GM12874 (cell line): ENCODE measurements around the gene MTAP.

Source experiments
- TF ChIP-seq, protein P1 (sequence below): IDR thresholded peaks from 2 replicates; pipeline ENCODE4 v1.5.1; 2011; ENCODE audit warnings: low read depth, mild to moderate bottlenecking, control low read depth, low read length, moderate library complexity; ENCODE audit not compliant: insufficient read depth

The MTAP gene

DNA sequence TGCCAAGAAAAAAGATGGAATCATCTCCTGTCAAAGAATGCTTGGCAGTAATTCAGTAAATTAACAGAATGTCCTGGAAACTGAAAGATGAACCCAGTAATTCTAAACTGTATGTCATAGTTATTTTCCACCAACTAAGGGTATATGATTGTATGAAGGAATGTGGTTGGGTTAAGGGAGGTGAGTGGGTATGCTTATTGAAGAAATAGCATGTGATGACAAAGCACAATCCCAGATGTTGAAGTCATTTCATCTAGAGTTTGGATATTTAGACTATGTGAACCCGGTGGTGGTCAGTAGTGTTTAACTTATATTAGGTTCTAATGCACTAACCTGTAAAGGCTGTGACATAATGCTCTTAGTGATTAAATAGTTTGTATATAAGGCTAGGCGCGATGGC lies 104.4 kb downstream of the MTAP start:
- TF ChIP-seq, protein P1, sequence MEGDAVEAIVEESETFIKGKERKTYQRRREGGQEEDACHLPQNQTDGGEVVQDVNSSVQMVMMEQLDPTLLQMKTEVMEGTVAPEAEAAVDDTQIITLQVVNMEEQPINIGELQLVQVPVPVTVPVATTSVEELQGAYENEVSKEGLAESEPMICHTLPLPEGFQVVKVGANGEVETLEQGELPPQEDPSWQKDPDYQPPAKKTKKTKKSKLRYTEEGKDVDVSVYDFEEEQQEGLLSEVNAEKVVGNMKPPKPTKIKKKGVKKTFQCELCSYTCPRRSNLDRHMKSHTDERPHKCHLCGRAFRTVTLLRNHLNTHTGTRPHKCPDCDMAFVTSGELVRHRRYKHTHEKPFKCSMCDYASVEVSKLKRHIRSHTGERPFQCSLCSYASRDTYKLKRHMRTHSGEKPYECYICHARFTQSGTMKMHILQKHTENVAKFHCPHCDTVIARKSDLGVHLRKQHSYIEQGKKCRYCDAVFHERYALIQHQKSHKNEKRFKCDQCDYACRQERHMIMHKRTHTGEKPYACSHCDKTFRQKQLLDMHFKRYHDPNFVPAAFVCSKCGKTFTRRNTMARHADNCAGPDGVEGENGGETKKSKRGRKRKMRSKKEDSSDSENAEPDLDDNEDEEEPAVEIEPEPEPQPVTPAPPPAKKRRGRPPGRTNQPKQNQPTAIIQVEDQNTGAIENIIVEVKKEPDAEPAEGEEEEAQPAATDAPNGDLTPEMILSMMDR, result no peak

DNA sequence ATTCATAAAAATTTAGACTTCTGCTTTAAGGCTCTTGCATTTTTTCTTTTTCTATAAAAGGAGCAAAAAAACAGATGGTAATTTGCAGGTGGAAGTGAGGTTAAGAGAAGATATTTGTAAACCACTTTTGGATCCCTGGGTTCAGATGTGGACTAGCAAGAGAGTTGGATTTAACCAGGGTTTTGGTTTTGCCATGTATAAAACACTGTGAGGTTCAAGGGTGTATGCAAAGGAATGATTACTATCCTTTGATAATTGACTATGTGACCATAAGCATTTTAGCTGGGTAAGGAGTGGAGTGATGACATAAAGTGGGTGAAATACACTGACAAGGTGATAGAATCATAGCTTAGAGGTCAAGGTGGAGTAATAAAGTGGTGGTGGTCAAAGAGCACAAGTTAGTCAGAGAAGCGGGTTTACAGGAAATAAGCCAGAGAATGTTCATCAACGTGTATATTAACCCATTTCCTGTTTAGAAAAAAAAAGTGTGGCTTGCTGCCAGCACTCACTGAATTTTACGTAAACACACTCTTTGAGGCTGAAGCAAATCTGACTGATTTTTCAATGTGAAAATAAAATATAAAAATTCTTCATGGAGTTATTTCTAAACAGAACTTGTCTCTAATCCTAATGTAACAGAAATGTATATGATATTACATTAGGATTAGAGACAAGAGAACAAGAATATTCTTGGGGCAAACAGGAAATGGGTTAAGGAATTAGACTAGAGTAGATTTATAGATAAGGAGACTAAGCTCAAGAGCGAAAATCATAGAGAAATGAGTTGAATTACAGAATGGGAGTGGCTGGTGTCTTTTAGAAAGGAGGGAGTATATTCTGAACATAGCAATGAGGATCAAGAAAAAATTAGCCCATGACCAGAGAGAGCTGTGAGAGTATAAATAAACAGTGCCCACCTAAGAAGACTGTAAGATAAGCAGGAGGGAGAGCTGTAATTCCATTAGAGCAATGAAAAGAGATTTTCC lies 117.2 kb downstream of the MTAP start:
- TF ChIP-seq, protein P1, result no peak

DNA sequence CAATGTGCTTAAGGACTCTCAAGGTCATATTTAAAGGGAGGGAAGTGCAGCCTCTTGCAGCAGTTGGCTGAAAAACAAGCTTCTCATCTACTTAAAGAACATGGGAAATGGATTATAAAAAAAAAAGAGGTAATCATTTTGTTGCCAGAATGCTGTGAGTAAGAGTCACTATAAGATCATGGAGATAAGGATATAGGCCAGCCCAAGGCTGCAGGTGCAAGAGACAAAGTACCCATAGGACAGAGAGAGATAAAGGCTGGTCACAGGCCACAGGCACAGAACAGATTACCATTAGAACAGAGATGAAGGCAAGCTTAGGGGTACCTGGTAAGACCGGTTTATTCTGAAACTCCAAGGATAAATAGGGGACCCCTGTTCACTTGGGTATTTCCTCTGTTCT lies 121.3 kb downstream of the MTAP start:
- TF ChIP-seq, protein P1, result no peak

DNA sequence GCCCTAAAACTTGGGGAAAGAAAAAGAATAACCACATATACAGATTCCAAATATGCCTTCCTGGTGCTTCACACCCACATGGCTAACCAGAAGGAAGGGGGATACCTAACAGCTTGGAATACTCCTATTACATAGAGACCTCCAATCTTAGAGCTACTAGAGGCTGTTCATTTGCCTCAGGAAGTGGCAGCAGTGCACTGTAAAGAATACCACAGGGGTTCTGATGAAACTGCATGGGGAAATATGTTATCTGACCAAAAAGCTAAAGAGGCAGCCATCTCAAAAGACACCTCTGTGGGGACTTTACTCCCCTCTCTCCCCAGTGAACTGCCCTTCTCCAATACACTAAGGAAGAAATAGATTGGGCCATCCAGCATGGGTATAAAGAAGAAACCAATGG lies 125.3 kb downstream of the MTAP start:
- TF ChIP-seq, protein P1, result no peak

DNA sequence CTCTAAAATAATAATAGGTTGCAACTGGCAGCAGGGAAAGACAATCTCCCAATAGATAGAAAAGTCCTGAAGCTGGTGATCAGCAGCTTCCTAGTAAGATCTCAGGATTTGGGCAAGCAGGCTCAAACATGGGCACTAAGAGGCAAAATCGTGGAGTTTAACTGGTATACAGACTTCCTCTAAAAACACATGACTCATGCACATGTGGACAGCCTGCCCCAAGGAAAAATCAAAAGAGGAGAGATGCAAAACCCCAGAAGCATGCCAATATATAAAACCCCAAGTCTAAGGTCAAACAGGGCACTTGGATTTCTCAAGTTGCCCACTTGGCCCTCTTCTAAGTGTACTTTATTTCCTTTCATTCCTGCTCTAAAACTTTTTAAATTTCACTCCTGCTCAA lies 129.0 kb downstream of the MTAP start:
- TF ChIP-seq, protein P1, result no peak

DNA sequence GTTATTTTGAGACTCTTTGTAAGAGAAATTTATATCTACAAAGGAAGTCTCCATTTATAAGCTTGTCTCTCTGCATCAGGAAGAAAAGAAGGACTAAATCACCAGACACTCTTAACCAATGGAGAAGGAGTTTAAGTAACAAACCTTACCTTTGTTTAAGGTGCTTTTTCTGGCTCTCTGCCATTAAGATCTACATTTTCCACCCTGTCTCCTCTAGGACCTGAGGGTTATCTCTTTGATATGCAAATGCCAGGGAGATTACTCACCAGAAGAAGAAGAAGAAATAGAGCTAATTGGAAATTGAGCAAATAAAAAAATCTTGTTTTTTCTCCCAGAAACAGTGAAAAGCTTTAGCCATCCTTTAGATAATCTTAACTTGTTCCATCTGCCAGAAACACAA lies 130.8 kb downstream of the MTAP start:
- TF ChIP-seq, protein P1, result no peak

DNA sequence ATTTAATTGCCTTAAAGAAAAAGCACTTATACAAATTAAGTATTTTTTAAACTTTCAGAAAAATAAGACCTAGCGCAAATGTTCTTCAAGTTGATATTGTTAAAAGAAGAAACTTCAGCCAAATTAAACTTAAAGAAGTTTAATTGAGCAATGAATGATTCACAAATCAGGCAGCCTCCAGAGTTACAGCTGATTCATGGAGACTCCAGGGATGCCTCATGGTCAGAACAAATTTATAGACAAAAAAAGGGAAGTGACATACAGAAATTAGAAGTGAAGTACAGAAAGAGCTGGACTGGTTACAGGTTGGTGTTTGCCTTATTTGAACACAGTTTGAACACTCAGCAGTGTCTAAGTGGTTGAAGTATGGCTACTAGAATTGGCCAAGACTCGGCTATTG lies 131.4 kb downstream of the MTAP start:
- TF ChIP-seq, protein P1, result no peak
